Measurements from ENCODE around the gene ADCY10.
A peak's percentile ranks its signal among the peaks of the same experiment; 100 is the strongest.

The ADCY10 gene

DNA sequence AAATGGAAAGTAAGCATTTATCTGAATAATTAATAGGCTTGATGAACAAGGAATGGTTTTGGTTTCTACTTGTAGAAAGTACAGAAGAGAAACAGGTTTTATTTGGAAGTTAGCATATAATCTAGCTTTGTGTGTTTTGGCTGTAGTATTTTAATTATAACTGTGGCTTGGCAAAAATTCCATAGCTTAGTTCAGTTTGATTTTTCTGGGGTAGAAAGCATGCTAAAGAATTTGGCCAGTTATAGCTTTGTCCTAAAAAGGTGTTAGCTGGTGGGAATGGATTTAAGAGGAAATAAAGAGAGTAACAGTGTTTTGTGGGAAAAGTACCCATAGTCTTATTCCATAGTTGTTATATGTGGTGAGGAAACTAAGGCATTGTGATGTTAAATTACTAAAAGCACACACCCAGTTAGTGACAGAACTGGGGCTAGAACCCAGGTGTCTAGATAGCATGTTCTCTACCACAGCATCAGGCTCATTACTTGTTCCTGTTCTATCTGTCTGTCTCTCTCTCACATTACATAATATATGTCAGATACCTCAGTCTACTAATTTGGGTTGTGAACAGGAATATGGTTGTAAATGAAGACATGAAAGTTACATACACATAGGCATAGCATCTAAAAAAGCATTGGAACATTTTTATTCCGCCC, 137.2 kb downstream of the ADCY10 start:
- H3K4me3 ChIP-seq (ENCODE audit: low read depth, low read length): no peak overlapping the region
- H3K36me3 ChIP-seq (replicated peaks): peaks cover 22% of the 10 kb centered on the region
- DNase-seq: no peak
- no peak overlapping the region for H3K27ac ChIP-seq
- H3K27me3 ChIP-seq (replicated peaks): no peaks in the 10 kb centered on the region
- TF ChIP-seq, protein P1, sequence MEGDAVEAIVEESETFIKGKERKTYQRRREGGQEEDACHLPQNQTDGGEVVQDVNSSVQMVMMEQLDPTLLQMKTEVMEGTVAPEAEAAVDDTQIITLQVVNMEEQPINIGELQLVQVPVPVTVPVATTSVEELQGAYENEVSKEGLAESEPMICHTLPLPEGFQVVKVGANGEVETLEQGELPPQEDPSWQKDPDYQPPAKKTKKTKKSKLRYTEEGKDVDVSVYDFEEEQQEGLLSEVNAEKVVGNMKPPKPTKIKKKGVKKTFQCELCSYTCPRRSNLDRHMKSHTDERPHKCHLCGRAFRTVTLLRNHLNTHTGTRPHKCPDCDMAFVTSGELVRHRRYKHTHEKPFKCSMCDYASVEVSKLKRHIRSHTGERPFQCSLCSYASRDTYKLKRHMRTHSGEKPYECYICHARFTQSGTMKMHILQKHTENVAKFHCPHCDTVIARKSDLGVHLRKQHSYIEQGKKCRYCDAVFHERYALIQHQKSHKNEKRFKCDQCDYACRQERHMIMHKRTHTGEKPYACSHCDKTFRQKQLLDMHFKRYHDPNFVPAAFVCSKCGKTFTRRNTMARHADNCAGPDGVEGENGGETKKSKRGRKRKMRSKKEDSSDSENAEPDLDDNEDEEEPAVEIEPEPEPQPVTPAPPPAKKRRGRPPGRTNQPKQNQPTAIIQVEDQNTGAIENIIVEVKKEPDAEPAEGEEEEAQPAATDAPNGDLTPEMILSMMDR (IDR thresholded peaks at IDR 0.05; ENCODE audit: low read depth, low read length, missing control alignments): no peak
- in situ Hi-C loops (cut with HindIII; ENCODE audit: low pct_ligation_motif_present, low sequenced_read_pairs): no loop called here

GRCh38 chr1:167776151-167776550, 137.8 kb downstream of the ADCY10 start:
- peak overlapping the region; percentile 49 for H3K27ac ChIP-seq
- in situ Hi-C loops (cut with HindIII; ENCODE audit: low pct_ligation_motif_present, low sequenced_read_pairs): no loop called here
- TF ChIP-seq, protein P1 (IDR thresholded peaks at IDR 0.05; ENCODE audit: low read depth, low read length, missing control alignments): no peak
- peaks cover 22% of the 10 kb centered on the region for H3K36me3 ChIP-seq (replicated peaks)
- H3K4me3 ChIP-seq (ENCODE audit: low read depth, low read length): no peak overlapping the region
- no peak for DNase-seq
- no peaks in the 10 kb centered on the region for H3K27me3 ChIP-seq (replicated peaks)

- H3K27me3 ChIP-seq (replicated peaks): no peaks in the 10 kb centered on the region
- H3K4me3 ChIP-seq (ENCODE audit: low read depth, low read length): no peak overlapping the region
- peak overlapping the region; percentile 49 for H3K27ac ChIP-seq
- TF ChIP-seq, protein P1 (IDR thresholded peaks at IDR 0.05; ENCODE audit: low read depth, low read length, missing control alignments): no peak
- H3K36me3 ChIP-seq (replicated peaks): peaks cover 26% of the 10 kb centered on the region
- in situ Hi-C loops (cut with HindIII; ENCODE audit: low pct_ligation_motif_present, low sequenced_read_pairs): no loop called here
- DNase-seq: peak; percentile 62
Observed at GRCh38 chr1:167775178-167775577, 138.8 kb downstream of the ADCY10 start.

DNA sequence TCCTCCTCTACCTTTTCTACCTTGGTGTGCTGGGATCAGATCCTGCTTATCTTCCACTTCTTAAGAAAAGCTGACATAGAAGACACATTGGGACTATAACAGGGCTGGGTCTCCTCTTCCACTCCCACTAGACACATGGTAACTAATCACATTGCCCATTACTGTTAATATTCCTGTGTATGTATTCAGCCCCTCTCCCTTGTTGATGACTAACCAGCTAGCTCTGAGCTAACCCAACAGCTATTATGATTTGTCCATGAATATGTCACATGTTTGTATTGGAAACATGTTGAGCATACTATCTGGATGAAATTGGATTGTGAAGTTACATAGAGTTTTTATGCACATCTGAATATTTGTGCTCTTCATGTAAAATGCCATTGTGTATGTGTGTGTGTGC, 139.2 kb downstream of the ADCY10 start:
- Histone ChIP-seq H3K27ac (peak overlapping the region; percentile 49), H3K4me3 (ENCODE audit: low read depth, low read length) (no peak overlapping the region), H3K27me3 (replicated peaks) (no peaks in the 10 kb centered on the region), H3K36me3 (replicated peaks) (peaks cover 21% of the 10 kb centered on the region)
- TF ChIP-seq, protein P1 (IDR thresholded peaks at IDR 0.05; ENCODE audit: low read depth, low read length, missing control alignments): no peak
- DNase-seq: no peak
- in situ Hi-C loops (cut with HindIII; ENCODE audit: low pct_ligation_motif_present, low sequenced_read_pairs): no loop called here

GRCh38 chr1:167773516-167773915, 140.4 kb downstream of the ADCY10 start:
- H3K36me3 ChIP-seq (replicated peaks): peaks cover 28% of the 10 kb centered on the region
- DNase-seq: no peak
- TF ChIP-seq, protein P1 (IDR thresholded peaks at IDR 0.05; ENCODE audit: low read depth, low read length, missing control alignments): no peak
- no peaks in the 10 kb centered on the region for H3K27me3 ChIP-seq (replicated peaks)
- in situ Hi-C loops (cut with HindIII; ENCODE audit: low pct_ligation_motif_present, low sequenced_read_pairs): no loop called here
- H3K4me3 ChIP-seq (ENCODE audit: low read depth, low read length): no peak overlapping the region
- no peak overlapping the region for H3K27ac ChIP-seq

DNA sequence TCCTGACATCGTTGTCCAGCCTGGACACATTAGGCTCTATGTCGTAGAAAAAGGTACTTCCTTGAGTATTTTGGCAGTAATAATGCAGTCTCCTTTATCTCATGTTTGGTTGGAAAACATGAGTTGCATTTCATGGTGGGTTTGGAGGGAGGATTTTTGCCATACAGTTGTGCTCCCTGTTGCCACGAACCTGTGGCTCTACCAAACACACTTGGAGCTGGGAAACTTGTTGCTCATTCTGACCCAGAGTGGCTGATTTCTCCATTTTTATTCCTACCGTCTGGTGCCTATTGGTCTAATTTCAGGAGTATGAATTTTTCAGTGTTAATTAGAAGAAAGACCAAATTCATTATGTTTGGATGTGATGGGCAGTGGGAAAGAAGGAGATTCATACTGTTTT, 141.5 kb downstream of the ADCY10 start:
- H3K27me3 ChIP-seq (replicated peaks): no peaks in the 10 kb centered on the region
- in situ Hi-C loops (cut with HindIII; ENCODE audit: low pct_ligation_motif_present, low sequenced_read_pairs): no loop called here
- DNase-seq: no peak
- peaks cover 28% of the 10 kb centered on the region for H3K36me3 ChIP-seq (replicated peaks)
- H3K4me3 ChIP-seq (ENCODE audit: low read depth, low read length): no peak overlapping the region
- TF ChIP-seq, protein P1 (IDR thresholded peaks at IDR 0.05; ENCODE audit: low read depth, low read length, missing control alignments): no peak
- no peak overlapping the region for H3K27ac ChIP-seq

Data from brain microvascular endothelial cell (primary cell).